Measurements from ENCODE around the gene ROR1.

ROR1 gene

DNA sequence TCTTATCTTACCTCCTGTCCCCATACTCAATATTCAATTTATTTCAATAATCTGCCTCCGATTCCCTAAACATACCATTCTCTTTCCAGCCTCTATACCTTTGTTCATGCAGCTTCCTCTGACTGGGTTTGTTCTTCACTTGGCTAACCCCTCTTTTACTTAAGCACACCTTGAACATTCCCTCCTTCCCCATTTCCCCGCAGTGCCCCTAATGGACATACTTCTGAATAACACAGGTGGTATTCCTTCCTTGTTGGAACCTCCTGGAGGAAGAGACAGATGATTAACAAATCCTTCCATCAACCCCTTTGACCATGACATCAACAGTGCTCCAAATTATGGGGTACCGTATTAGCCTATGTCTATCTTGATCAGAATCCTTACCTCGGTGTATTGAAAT is 239.6 kb downstream of the ROR1 start:
- TF ChIP-seq, protein P1, sequence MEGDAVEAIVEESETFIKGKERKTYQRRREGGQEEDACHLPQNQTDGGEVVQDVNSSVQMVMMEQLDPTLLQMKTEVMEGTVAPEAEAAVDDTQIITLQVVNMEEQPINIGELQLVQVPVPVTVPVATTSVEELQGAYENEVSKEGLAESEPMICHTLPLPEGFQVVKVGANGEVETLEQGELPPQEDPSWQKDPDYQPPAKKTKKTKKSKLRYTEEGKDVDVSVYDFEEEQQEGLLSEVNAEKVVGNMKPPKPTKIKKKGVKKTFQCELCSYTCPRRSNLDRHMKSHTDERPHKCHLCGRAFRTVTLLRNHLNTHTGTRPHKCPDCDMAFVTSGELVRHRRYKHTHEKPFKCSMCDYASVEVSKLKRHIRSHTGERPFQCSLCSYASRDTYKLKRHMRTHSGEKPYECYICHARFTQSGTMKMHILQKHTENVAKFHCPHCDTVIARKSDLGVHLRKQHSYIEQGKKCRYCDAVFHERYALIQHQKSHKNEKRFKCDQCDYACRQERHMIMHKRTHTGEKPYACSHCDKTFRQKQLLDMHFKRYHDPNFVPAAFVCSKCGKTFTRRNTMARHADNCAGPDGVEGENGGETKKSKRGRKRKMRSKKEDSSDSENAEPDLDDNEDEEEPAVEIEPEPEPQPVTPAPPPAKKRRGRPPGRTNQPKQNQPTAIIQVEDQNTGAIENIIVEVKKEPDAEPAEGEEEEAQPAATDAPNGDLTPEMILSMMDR (IDR thresholded peaks at IDR 0.05; ENCODE audit: insufficient read depth, low read length, poor library complexity, severe bottlenecking) = no peak
- Histone ChIP-seq H3K4me3 (replicated peaks; ENCODE audit: low read depth, low read length) (no peak overlapping the region), H3K27me3 (replicated peaks; ENCODE audit: control insufficient read depth, insufficient read depth, low read length) (no peaks in the 10 kb centered on the region; the same call in 1 of the 2 replicates), H3K36me3 (ENCODE audit: control insufficient read depth, insufficient read depth, low read length) (no peaks in the 10 kb centered on the region)
- DNase-seq (ENCODE audit: extremely low read depth, insufficient read length) = no peak

GRCh38 chr1:64019818-64020217 is 246.0 kb downstream of the ROR1 start:
- DNase-seq (ENCODE audit: extremely low read depth, insufficient read length) = no peak
- Histone ChIP-seq H3K4me3 (replicated peaks; ENCODE audit: low read depth, low read length) (no peak overlapping the region), H3K36me3 (ENCODE audit: control insufficient read depth, insufficient read depth, low read length) (no peaks in the 10 kb centered on the region), H3K27me3 (replicated peaks; ENCODE audit: control insufficient read depth, insufficient read depth, low read length) (no peaks in the 10 kb centered on the region)
- TF ChIP-seq, protein P1 (IDR thresholded peaks at IDR 0.05; ENCODE audit: insufficient read depth, low read length, poor library complexity, severe bottlenecking) = no peak

DNA sequence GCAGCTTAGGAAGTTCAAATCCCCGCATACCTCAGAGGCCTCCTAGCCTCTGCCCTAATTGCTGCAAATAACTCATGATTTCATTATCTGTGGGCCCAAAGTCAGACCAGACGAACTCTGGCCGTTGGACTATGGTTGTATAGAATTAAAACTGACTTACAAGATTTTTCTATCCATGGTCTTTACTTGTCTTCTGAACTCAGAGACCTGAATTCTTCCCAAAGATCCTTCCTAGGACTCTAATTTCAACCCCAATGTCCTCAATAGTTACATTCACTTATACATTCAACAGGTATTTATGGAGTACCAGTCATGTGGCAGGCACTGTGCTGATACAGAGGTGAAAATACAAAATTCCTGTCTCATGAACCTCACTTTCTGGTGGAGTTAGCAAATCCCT is 247.2 kb downstream of the ROR1 start:
- Histone ChIP-seq H3K27me3 (replicated peaks; ENCODE audit: control insufficient read depth, insufficient read depth, low read length) (no peaks in the 10 kb centered on the region), H3K36me3 (ENCODE audit: control insufficient read depth, insufficient read depth, low read length) (no peaks in the 10 kb centered on the region), H3K4me3 (replicated peaks; ENCODE audit: low read depth, low read length) (no peak overlapping the region)
- TF ChIP-seq, protein P1 (IDR thresholded peaks at IDR 0.05; ENCODE audit: insufficient read depth, low read length, poor library complexity, severe bottlenecking) = no peak
- no peak for DNase-seq (ENCODE audit: extremely low read depth, insufficient read length)

DNA sequence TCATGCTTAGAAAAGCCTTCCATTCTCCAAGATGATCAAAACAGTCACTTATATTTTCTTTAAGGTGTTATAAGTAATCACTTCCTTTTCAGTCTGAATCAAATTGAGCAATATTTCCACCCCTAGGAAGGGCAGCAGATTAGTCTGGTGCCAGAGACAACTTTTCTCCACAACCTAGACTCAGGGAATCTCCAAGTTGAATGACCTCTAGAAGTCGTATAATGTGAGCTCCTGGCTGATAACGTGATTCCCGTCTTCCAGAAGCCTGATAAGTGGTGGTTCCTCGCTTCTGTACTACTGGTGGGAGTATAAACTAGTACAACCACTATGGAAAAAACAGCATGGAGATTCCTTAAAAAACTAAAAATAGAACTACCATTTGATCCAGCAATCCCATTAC is 251.2 kb downstream of the ROR1 start:
- TF ChIP-seq, protein P1 (IDR thresholded peaks at IDR 0.05; ENCODE audit: insufficient read depth, low read length, poor library complexity, severe bottlenecking) = no peak
- no peaks in the 10 kb centered on the region for H3K27me3 ChIP-seq (replicated peaks; ENCODE audit: control insufficient read depth, insufficient read depth, low read length)
- no peak overlapping the region for H3K4me3 ChIP-seq (replicated peaks; ENCODE audit: low read depth, low read length)
- H3K36me3 ChIP-seq (ENCODE audit: control insufficient read depth, insufficient read depth, low read length) = no peaks in the 10 kb centered on the region
- no peak for DNase-seq (ENCODE audit: extremely low read depth, insufficient read length)

DNA sequence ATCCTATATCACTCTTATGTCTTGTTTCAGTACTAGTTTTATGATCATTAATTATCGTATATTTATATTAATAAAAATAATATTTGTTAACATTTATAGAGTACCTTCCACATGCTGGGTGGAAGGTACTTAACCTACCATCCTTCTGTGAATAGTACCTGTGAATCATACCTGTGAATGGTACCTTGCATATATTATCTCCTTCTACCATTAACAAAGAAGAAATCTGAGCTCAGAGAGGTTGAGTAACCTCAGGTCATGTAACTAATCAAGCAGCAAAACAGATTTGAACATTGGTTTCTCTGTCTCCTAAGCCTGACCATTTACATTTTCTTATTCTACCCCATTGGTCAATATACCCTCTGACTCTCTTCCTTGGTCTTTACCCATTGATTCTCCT is 255.2 kb downstream of the ROR1 start:
- H3K36me3 ChIP-seq (ENCODE audit: control insufficient read depth, insufficient read depth, low read length) = no peaks in the 10 kb centered on the region
- TF ChIP-seq, protein P1 (IDR thresholded peaks at IDR 0.05; ENCODE audit: insufficient read depth, low read length, poor library complexity, severe bottlenecking) = no peak

DNA sequence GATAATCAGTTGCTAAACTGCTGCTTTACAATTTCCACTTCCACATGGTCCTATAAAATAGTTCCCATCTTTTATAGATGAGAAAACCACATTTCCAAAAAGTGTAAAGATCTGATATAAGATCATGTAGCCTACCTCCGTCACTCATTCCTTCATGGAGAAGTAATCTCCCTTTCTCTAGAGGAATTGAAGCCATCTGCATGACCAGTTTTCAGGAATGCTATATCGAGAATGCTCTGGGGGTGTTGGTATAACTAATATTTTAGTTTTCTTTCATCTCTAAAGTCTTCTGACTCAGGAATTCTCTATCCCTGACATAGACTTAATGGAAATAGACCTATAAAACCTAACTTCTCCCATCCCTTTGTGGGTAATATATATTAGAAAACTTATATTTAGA is 256.6 kb downstream of the ROR1 start:
- Histone ChIP-seq H3K36me3 (ENCODE audit: control insufficient read depth, insufficient read depth, low read length) (no peaks in the 10 kb centered on the region), H3K27me3 (replicated peaks; ENCODE audit: control insufficient read depth, insufficient read depth, low read length) (no peaks in the 10 kb centered on the region), H3K4me3 (replicated peaks; ENCODE audit: low read depth, low read length) (no peak overlapping the region)
- DNase-seq (ENCODE audit: extremely low read depth, insufficient read length) = no peak
- TF ChIP-seq, protein P1 (IDR thresholded peaks at IDR 0.05; ENCODE audit: insufficient read depth, low read length, poor library complexity, severe bottlenecking) = no peak

More for the DNA sequence above, 255.2 kb downstream of the ROR1 start:
- DNase-seq (ENCODE audit: extremely low read depth, insufficient read length) = no peak
- Histone ChIP-seq H3K4me3 (replicated peaks; ENCODE audit: low read depth, low read length) (no peak overlapping the region), H3K27me3 (replicated peaks; ENCODE audit: control insufficient read depth, insufficient read depth, low read length) (no peaks in the 10 kb centered on the region)

All from GM06990 (cell line).